ENCODE measurements around the gene SLC16A3.

Gene SLC16A3

GRCh38 chr17:82237083-82237745, 8.4 kb downstream of the SLC16A3 start:
- DNase-seq = no peak

- no peak for DNase-seq
Measured at GRCh38 chr17:82237746-82238471, 9.1 kb downstream of the SLC16A3 start.

GRCh38 chr17:82238472-82239201, 9.8 kb downstream of the SLC16A3 start:
- DNase-seq = no peak

GRCh38 chr17:82239401-82239925, 10.6 kb downstream of the SLC16A3 start:
- DNase-seq = no peak

GRCh38 chr17:82239926-82240505, 11.2 kb downstream of the SLC16A3 start:
- no peak for DNase-seq

GRCh38 chr17:82240506-82241182, 11.8 kb downstream of the SLC16A3 start:
- DNase-seq = no peak

GRCh38 chr17:82241183-82241925, 12.5 kb downstream of the SLC16A3 start:
- no peak for DNase-seq

- DNase-seq = no peak
Measured at GRCh38 chr17:82241926-82242697, 13.3 kb downstream of the SLC16A3 start.

GRCh38 chr17:82242698-82242976, 13.8 kb downstream of the SLC16A3 start:
- no peak for DNase-seq

GRCh38 chr17:82242977-82243647, 14.3 kb downstream of the SLC16A3 start:
- DNase-seq = no peak

GRCh38 chr17:82243648-82244412, 15.0 kb downstream of the SLC16A3 start:
- DNase-seq = no peak

GRCh38 chr17:82244413-82245133, 15.7 kb downstream of the SLC16A3 start:
- no peak for DNase-seq

- no peak for DNase-seq
Measured at GRCh38 chr17:82245134-82246039, 16.5 kb downstream of the SLC16A3 start.

- DNase-seq = no peak
Measured at GRCh38 chr17:82246040-82246364, 17.2 kb downstream of the SLC16A3 start.

- DNase-seq = no peak
Measured at GRCh38 chr17:82246365-82247181, 17.7 kb downstream of the SLC16A3 start.

- no peak for DNase-seq
Measured at GRCh38 chr17:82247182-82247823, 18.5 kb downstream of the SLC16A3 start.
